HEK293 (cell line): ENCODE data around the gene SFR1.

Experiments
- GFI1B ChIP-seq: fragments of 450-650 bp; formaldehyde crosslinking; IDR thresholded peaks from 2 replicates; pipeline ENCODE4 v1.5.1; 2016; ENCODE audit warnings: missing biosample characterization, missing genetic modification characterization
- GLIS1 ChIP-seq: fragments of 450-650 bp; formaldehyde crosslinking; IDR thresholded peaks from 2 replicates; pipeline ENCODE4 v1.5.1; 2016; ENCODE audit warnings: missing biosample characterization, missing genetic modification characterization
- HOXD13 ChIP-seq: sonication (generic); formaldehyde crosslinking; IDR thresholded peaks from 2 replicates; pipeline ENCODE4 v1.8.0; 2022; ENCODE audit warnings: missing genetic modification reagents, borderline replicate concordance
- IKZF3 ChIP-seq: fragments of 450-650 bp; IDR thresholded peaks from 2 replicates; pipeline ENCODE4 v1.5.0; 2018; ENCODE audit warnings: missing biosample characterization, mild to moderate bottlenecking, missing genetic modification characterization, moderate library complexity
- KLF8 ChIP-seq: fragments of 450-650 bp; formaldehyde crosslinking; IDR thresholded peaks from 2 replicates; pipeline ENCODE4 v1.5.1; 2016; ENCODE audit warnings: missing biosample characterization, missing genetic modification characterization
- OSR2 ChIP-seq: fragments of 450-650 bp; formaldehyde crosslinking; IDR thresholded peaks from 2 replicates; pipeline ENCODE4 v1.5.1; 2016; ENCODE audit warnings: missing biosample characterization, missing genetic modification characterization
- SCRT2 ChIP-seq: fragments of 450-650 bp; formaldehyde crosslinking; IDR thresholded peaks from 2 replicates; pipeline ENCODE4 v1.5.1; 2016; ENCODE audit warnings: missing biosample characterization, missing genetic modification characterization
- SETDB1 ChIP-seq: IDR thresholded peaks from one replicate; pipeline ENCODE4 v1.6.1; 2017; ENCODE audit warnings: mild to moderate bottlenecking, low read length, moderate library complexity, mixed read lengths; ENCODE audit not compliant: insufficient read length
- SP3 ChIP-seq: fragments of 450-650 bp; formaldehyde crosslinking; IDR thresholded peaks from 2 replicates; pipeline ENCODE4 v1.5.1; 2016; ENCODE audit warnings: missing biosample characterization, missing genetic modification characterization
- SP7 ChIP-seq: fragments of 450-650 bp; formaldehyde crosslinking; IDR thresholded peaks from 2 replicates; pipeline ENCODE4 v1.5.1; 2016; ENCODE audit warnings: missing biosample characterization, missing genetic modification characterization
- YY1 ChIP-seq: fragments of 450-650 bp; formaldehyde crosslinking; IDR thresholded peaks from 2 replicates; pipeline ENCODE4 v1.5.1; 2018; ENCODE audit warnings: missing biosample characterization, missing genetic modification characterization
- ZBTB20 ChIP-seq: fragments of 450-650 bp; formaldehyde crosslinking; IDR thresholded peaks from 2 replicates; pipeline ENCODE4 v1.5.1; 2016; ENCODE audit warnings: missing biosample characterization, missing genetic modification characterization
- ZBTB8A ChIP-seq: fragments of 450-650 bp; formaldehyde crosslinking; IDR thresholded peaks from 2 replicates; pipeline ENCODE4 v1.5.1; 2016; ENCODE audit warnings: missing biosample characterization, missing genetic modification characterization
- ZEB2 ChIP-seq: fragments of 450-650 bp; formaldehyde crosslinking; IDR thresholded peaks from 2 replicates; pipeline ENCODE4 v1.5.1; 2016; ENCODE audit warnings: missing biosample characterization, missing genetic modification characterization
- ZFHX2 ChIP-seq: fragments of 450-650 bp; formaldehyde crosslinking; conservative IDR thresholded peaks from 2 replicates; pipeline ENCODE4 v1.5.1; 2016; ENCODE audit warnings: missing biosample characterization, missing genetic modification characterization
- ZIC2 ChIP-seq: fragments of 450-650 bp; formaldehyde crosslinking; IDR thresholded peaks from 2 replicates; pipeline ENCODE4 v1.5.1; 2016; ENCODE audit warnings: missing biosample characterization, missing genetic modification characterization
- ZNF114 ChIP-seq: fragments of 450-650 bp; formaldehyde crosslinking; IDR thresholded peaks from 2 replicates; pipeline ENCODE4 v1.5.0; 2017; ENCODE audit warnings: missing biosample characterization, missing genetic modification characterization
- ZNF121 ChIP-seq: fragments of 450-650 bp; formaldehyde crosslinking; IDR thresholded peaks from 2 replicates; pipeline ENCODE4 v1.5.1; 2016; ENCODE audit warnings: missing biosample characterization, missing genetic modification characterization
- ZNF140 ChIP-seq: fragments of 450-650 bp; formaldehyde crosslinking; IDR thresholded peaks from 2 replicates; pipeline ENCODE4 v1.5.1; 2016; ENCODE audit warnings: missing biosample characterization, missing genetic modification characterization
- ZNF169 ChIP-seq: fragments of 450-650 bp; formaldehyde crosslinking; IDR thresholded peaks from 2 replicates; pipeline ENCODE4 v1.5.1; 2016; ENCODE audit warnings: missing biosample characterization, missing genetic modification characterization
- ZNF184 ChIP-seq: fragments of 450-650 bp; IDR thresholded peaks from 2 replicates; pipeline ENCODE4 v1.5.1; 2018; ENCODE audit warnings: missing biosample characterization, mild to moderate bottlenecking, missing genetic modification characterization
- ZNF391 ChIP-seq: fragments of 450-650 bp; formaldehyde crosslinking; IDR thresholded peaks from 2 replicates; pipeline ENCODE4 v1.5.1; 2016; ENCODE audit warnings: low read depth, missing biosample characterization, missing genetic modification characterization, borderline replicate concordance
- ZNF529 ChIP-seq: fragments of 450-650 bp; formaldehyde crosslinking; IDR thresholded peaks from 2 replicates; pipeline ENCODE4 v1.5.1; 2017; ENCODE audit warnings: missing genetic modification characterization, missing biosample characterization; ENCODE audit not compliant: insufficient replicate concordance
- ZNF623 ChIP-seq: fragments of 450-650 bp; formaldehyde crosslinking; IDR thresholded peaks from 2 replicates; pipeline ENCODE4 v1.5.1; 2016; ENCODE audit warnings: missing biosample characterization, missing genetic modification characterization
- ZNF626 ChIP-seq: fragments of 450-650 bp; sonication (Bioruptor Pico); formaldehyde crosslinking; IDR thresholded peaks from 2 replicates; pipeline ENCODE4 v1.5.1; 2018; ENCODE audit warnings: missing biosample characterization, missing genetic modification characterization, inconsistent platforms
- ZNF670 ChIP-seq: fragments of 450-650 bp; formaldehyde crosslinking; IDR thresholded peaks from 2 replicates; pipeline ENCODE4 v1.5.1; 2016; ENCODE audit warnings: missing biosample characterization, missing genetic modification characterization, low read depth
- ZNF701 ChIP-seq: fragments of 450-650 bp; formaldehyde crosslinking; IDR thresholded peaks from 2 replicates; pipeline ENCODE4 v1.5.1; 2016; ENCODE audit warnings: missing biosample characterization, missing genetic modification characterization
- ZNF777 ChIP-seq: fragments of 450-650 bp; formaldehyde crosslinking; IDR thresholded peaks from 2 replicates; pipeline ENCODE4 v1.5.1; 2017; ENCODE audit warnings: missing biosample characterization, missing genetic modification characterization, borderline replicate concordance
- ZNF791 ChIP-seq: fragments of 450-650 bp; formaldehyde crosslinking; IDR thresholded peaks from 2 replicates; pipeline ENCODE4 v1.5.1; 2016; ENCODE audit warnings: missing biosample characterization, missing genetic modification characterization
- ZSCAN30 ChIP-seq: fragments of 450-650 bp; IDR thresholded peaks from 2 replicates; pipeline ENCODE4 v1.5.1; 2018; ENCODE audit warnings: missing biosample characterization, mild to moderate bottlenecking, missing genetic modification characterization, moderate library complexity
- TF ChIP-seq, protein P1 (sequence below): fragments of 450-650 bp; formaldehyde crosslinking; IDR thresholded peaks from 2 replicates; pipeline ENCODE4 v1.5.1; 2016; ENCODE audit warnings: missing biosample characterization, missing genetic modification characterization
- TF ChIP-seq, protein P2 (sequence below): fragments of 450-650 bp; formaldehyde crosslinking; conservative IDR thresholded peaks from 2 replicates; pipeline ENCODE4 v1.5.1; 2016; ENCODE audit warnings: low read depth, missing biosample characterization, missing genetic modification characterization
- TF ChIP-seq, protein P3 (sequence below): fragments of 450-650 bp; formaldehyde crosslinking; optimal IDR thresholded peaks from 2 replicates; pipeline ENCODE3; 2016; ENCODE audit warnings: missing biosample characterization, mild to moderate bottlenecking, missing genetic modification characterization
- TF ChIP-seq, protein P4 (sequence below): fragments of 450-650 bp; formaldehyde crosslinking; IDR thresholded peaks from 2 replicates; pipeline ENCODE4 v1.5.1; 2017; ENCODE audit warnings: missing biosample characterization, missing genetic modification characterization
- TF ChIP-seq, protein P5 (sequence below): fragments of 450-650 bp; formaldehyde crosslinking; IDR thresholded peaks from 2 replicates; pipeline ENCODE4; 2016; ENCODE audit warnings: missing biosample characterization, missing genetic modification characterization

The SFR1 gene

DNA sequence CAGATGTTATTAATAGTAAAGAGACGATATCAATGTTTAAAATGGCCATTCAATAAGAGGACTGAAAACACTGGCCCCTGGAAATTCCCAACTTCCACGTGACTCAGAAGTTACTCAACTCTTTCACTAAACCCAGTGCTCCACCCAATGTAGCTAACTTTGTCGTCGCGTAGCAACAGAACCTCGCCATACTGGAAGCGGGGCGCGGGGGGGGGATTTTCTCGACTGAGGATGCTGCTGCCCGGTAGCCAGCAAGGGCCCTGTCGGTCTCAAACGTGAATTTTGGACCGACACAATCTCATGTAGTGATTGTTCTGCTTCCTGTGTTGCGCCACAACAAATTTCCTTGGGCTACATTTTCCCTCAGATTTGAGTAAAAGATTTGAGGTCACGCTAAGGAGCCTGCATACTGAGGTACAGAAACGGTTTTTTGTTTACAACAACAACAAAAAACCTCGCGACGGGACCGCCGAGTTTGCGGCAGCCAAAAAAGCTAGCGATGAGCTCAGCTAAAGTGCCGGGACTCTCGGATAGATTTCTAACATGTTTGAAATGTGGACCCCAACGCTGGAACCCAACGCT, 977 bp upstream of the SFR1 start (continued):
- TF ChIP-seq ZNF529 (tag by site-specific recombination) (no peak), GFI1B (tag by site-specific recombination) (0 out of 2 replicates have a peak, but pooled peaks have one; percentile 43), SP3 (tag by site-specific recombination) (no peak), ZSCAN30 (peak; percentile 11; the same call in 1 of the 2 replicates), SETDB1 (no peak), ZNF140 (tag by site-specific recombination) (no peak), ZNF391 (tag by site-specific recombination) (no peak), GLIS1 (tag by site-specific recombination) (no peak), ZFHX2 (no peak), ZBTB8A (no peak), ZNF670 (tag by site-specific recombination) (no peak), YY1 (tag by site-specific recombination) (no peak; the same call in 1 of the 2 replicates), KLF8 (tag by site-specific recombination) (no peak), ZNF114 (no peak), ZNF791 (tag by site-specific recombination) (no peak), ZNF626 (tag by site-specific recombination) (no peak), ZEB2 (tag by site-specific recombination) (no peak), ZNF623 (no peak), ZBTB20 (tag by site-specific recombination) (peak; percentile 98), IKZF3 (tag by site-specific recombination) (0 out of 2 replicates have a peak, but pooled peaks have one; percentile 40), OSR2 (tag by site-specific recombination) (peak; percentile 35), SP7 (tag by site-specific recombination) (no peak), HOXD13 (CRISPR knock-in tag) (no peak), SCRT2 (tag by site-specific recombination) (no peak), ZNF701 (tag by site-specific recombination) (no peak), ZNF777 (tag by site-specific recombination) (no peak), ZIC2 (no peak), ZNF184 (tag by site-specific recombination) (no peak), ZNF169 (tag by site-specific recombination) (no peak), ZNF121 (no peak)
- TF ChIP-seq, protein P1, sequence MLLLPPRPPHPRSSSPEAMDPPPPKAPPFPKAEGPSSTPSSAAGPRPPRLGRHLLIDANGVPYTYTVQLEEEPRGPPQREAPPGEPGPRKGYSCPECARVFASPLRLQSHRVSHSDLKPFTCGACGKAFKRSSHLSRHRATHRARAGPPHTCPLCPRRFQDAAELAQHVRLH, result no peak
- TF ChIP-seq, protein P2, sequence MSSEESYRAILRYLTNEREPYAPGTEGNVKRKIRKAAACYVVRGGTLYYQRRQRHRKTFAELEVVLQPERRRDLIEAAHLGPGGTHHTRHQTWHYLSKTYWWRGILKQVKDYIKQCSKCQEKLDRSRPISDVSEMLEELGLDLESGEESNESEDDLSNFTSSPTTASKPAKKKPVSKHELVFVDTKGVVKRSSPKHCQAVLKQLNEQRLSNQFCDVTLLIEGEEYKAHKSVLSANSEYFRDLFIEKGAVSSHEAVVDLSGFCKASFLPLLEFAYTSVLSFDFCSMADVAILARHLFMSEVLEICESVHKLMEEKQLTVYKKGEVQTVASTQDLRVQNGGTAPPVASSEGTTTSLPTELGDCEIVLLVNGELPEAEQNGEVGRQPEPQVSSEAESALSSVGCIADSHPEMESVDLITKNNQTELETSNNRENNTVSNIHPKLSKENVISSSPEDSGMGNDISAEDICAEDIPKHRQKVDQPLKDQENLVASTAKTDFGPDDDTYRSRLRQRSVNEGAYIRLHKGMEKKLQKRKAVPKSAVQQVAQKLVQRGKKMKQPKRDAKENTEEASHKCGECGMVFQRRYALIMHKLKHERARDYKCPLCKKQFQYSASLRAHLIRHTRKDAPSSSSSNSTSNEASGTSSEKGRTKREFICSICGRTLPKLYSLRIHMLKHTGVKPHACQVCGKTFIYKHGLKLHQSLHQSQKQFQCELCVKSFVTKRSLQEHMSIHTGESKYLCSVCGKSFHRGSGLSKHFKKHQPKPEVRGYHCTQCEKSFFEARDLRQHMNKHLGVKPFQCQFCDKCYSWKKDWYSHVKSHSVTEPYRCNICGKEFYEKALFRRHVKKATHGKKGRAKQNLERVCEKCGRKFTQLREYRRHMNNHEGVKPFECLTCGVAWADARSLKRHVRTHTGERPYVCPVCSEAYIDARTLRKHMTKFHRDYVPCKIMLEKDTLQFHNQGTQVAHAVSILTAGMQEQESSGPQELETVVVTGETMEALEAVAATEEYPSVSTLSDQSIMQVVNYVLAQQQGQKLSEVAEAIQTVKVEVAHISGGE (tag by site-specific recombination), result no peak
- TF ChIP-seq, protein P3, sequence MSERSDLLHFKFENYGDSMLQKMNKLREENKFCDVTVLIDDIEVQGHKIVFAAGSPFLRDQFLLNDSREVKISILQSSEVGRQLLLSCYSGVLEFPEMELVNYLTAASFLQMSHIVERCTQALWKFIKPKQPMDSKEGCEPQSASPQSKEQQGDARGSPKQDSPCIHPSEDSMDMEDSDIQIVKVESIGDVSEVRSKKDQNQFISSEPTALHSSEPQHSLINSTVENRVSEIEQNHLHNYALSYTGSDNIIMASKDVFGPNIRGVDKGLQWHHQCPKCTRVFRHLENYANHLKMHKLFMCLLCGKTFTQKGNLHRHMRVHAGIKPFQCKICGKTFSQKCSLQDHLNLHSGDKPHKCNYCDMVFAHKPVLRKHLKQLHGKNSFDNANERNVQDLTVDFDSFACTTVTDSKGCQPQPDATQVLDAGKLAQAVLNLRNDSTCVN (tag by site-specific recombination), result no peak
- TF ChIP-seq, protein P4, sequence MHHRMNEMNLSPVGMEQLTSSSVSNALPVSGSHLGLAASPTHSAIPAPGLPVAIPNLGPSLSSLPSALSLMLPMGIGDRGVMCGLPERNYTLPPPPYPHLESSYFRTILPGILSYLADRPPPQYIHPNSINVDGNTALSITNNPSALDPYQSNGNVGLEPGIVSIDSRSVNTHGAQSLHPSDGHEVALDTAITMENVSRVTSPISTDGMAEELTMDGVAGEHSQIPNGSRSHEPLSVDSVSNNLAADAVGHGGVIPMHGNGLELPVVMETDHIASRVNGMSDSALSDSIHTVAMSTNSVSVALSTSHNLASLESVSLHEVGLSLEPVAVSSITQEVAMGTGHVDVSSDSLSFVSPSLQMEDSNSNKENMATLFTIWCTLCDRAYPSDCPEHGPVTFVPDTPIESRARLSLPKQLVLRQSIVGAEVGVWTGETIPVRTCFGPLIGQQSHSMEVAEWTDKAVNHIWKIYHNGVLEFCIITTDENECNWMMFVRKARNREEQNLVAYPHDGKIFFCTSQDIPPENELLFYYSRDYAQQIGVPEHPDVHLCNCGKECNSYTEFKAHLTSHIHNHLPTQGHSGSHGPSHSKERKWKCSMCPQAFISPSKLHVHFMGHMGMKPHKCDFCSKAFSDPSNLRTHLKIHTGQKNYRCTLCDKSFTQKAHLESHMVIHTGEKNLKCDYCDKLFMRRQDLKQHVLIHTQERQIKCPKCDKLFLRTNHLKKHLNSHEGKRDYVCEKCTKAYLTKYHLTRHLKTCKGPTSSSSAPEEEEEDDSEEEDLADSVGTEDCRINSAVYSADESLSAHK, result no peak
- TF ChIP-seq, protein P5, sequence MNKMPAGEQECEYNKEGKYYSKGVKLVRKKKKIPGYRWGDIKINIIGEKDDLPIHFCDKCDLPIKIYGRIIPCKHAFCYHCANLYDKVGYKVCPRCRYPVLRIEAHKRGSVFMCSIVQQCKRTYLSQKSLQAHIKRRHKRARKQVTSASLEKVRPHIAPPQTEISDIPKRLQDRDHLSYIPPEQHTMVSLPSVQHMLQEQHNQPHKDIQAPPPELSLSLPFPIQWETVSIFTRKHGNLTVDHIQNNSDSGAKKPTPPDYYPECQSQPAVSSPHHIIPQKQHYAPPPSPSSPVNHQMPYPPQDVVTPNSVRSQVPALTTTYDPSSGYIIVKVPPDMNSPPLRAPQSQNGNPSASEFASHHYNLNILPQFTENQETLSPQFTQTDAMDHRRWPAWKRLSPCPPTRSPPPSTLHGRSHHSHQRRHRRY (tag by site-specific recombination), result no peak
